K562 (cell line): Measurements from ENCODE around the gene CDK1. TPM values are rescaled to one million over a fixed set of nuclear protein-coding genes. Genes with fewer than 3 reads are reported as not detected.
"Not testable (repeated sequence)": the region's sequence is repeated elsewhere in the genome, so short reads cannot be mapped to it uniquely, and the experiment has no call there.

Source experiments
- ATAC-seq: fragments of 200-7000 bp; cut with Tn5 transposase; 3 replicates; pipeline ENCODE4 v1.9.1; 2020; ENCODE audit warnings: moderate library complexity
- BruUV-seq: library from RNA; stranded (reverse); fragments of 400-500 nt; replicated peaks from 2 replicates; lab custom pipeline; 2021; lab: Mats Ljungman, UMichigan
- CTCF ChIA-PET: fragments of 300-600 bp; formaldehyde crosslinking; extraction: SDS; loops from one replicate; lab custom pipeline; 2021; ENCODE audit warnings: low intra/inter-chr PET ratio; lab: Yijun Ruan, JAX
- POLR2A ChIA-PET: fragments of 300-600, 350-650 bp; sonication (Branson Sonifier 250); formaldehyde crosslinking; extraction: SDS; loops from one replicate; lab custom pipeline; 2021; ENCODE audit warnings: antibody characterized with exemption, inconsistent platforms; lab: Yijun Ruan, JAX
- DNase-seq, 4 experiments: peaks; one replicate each; pipeline versions ENCODE4 v3.0.0 to v3.0.0-alpha.2; 2011 to 2018; ENCODE audit warnings: low spot score in 3 of 4, mixed read lengths in 3 of 4; ENCODE audit errors: extremely low read depth in 1 of 4
- FAIRE-seq: peaks from 2 replicates; lab custom pipeline; 2011; peaks lifted over from hg19 to GRCh38; lab: Jason Lieb, UNC
- H2AFZ ChIP-seq: 2 replicates; pipeline ENCODE4 v1.6.0; 2011; ENCODE audit warnings: low read depth, low read length, control low read depth, inconsistent platforms
- H3K27ac ChIP-seq: fragments of 200-600 bp; 3 replicates; pipeline ENCODE4 v1.8.0; 2011; ENCODE audit warnings: low read depth, mild to moderate bottlenecking, control low read depth, inconsistent platforms, low read length, moderate library complexity, mixed read lengths; ENCODE audit errors: extremely low read depth
- H3K27me3 ChIP-seq, 2 experiments: fragments of 300-600 bp in 1 of 2; 2 replicates in 1 of 2; 3 replicates in 1 of 2; pipeline versions ENCODE4 v1.6.0 to v1.8.0; 2011; ENCODE audit warnings: inconsistent platforms in 2 of 2, low read length in 2 of 2, mild to moderate bottlenecking in 1 of 2, mixed read lengths in 1 of 2, moderate library complexity in 1 of 2; ENCODE audit not compliant: control insufficient read depth in 2 of 2, insufficient read depth in 2 of 2
- H3K36me3 ChIP-seq: fragments of 300-600 bp; 3 replicates; pipeline ENCODE4 v1.8.0; 2011; ENCODE audit warnings: mild to moderate bottlenecking, low read length, inconsistent platforms; ENCODE audit not compliant: control insufficient read depth, insufficient read depth
- H3K4me1 ChIP-seq, 2 experiments: fragments of 200-600 bp in 1 of 2; replicated peaks in 1 of 2; 2 replicates in 1 of 2; 3 replicates in 1 of 2; pipeline versions ENCODE4 v1.5.1 to v1.8.0; 2011; ENCODE audit warnings: inconsistent platforms in 2 of 2, low read length in 2 of 2, mild to moderate bottlenecking in 1 of 2, mixed read lengths in 1 of 2, moderate library complexity in 1 of 2; ENCODE audit not compliant: control insufficient read depth in 2 of 2, insufficient read depth in 2 of 2
- H3K4me2 ChIP-seq: 2 replicates; pipeline ENCODE4 v1.6.1; 2011; ENCODE audit warnings: low read length, control low read depth, inconsistent platforms, mixed read lengths; ENCODE audit not compliant: insufficient read depth
- H3K4me3 ChIP-seq: fragments of 200-600 bp; sonication (generic), shearing (Covaris generic); 2 replicates; pipeline ENCODE4 v1.5.1; 2016; ENCODE audit warnings: control low read depth, inconsistent platforms
- H3K79me2 ChIP-seq: fragments of 200-600 bp; 3 replicates; pipeline ENCODE4 v1.8.0; 2011; ENCODE audit warnings: low read length, inconsistent platforms; ENCODE audit not compliant: control insufficient read depth, insufficient read depth
- H3K9ac ChIP-seq, 2 experiments: 2 replicates each; pipeline versions ENCODE4 v1.6.0 to v1.6.1; 2011; ENCODE audit warnings: low read depth in 2 of 2, low read length in 2 of 2, control low read depth in 1 of 2, inconsistent platforms in 1 of 2, mild to moderate bottlenecking in 1 of 2, mixed read lengths in 1 of 2; ENCODE audit not compliant: insufficient read depth in 1 of 2
- H3K9me1 ChIP-seq: one replicate; pipeline ENCODE4 v1.6.0; 2011; ENCODE audit warnings: inconsistent platforms, mild to moderate bottlenecking, low read length, moderate library complexity; ENCODE audit not compliant: control insufficient read depth, insufficient read depth
- H3K9me3 ChIP-seq: replicated peaks from 2 replicates; pipeline ENCODE4 v1.5.1; 2011; ENCODE audit warnings: low read depth, low read length, inconsistent platforms; ENCODE audit not compliant: control insufficient read depth, insufficient read depth
- H4K20me1 ChIP-seq: replicated peaks from 2 replicates; pipeline ENCODE4 v1.6.1; 2011; ENCODE audit warnings: low read length, inconsistent platforms, mixed read lengths; ENCODE audit not compliant: control insufficient read depth, insufficient read depth
- TRIM24 ChIP-seq, 2 experiments: fragments of 450-650 bp; IDR thresholded peaks; 2 replicates each; pipeline ENCODE4 v1.6.1; 2016
- WGBS: fragments of 100-300 bp; shearing (Covaris generic); methylation state at CpG from one replicate; pipeline ENCODE4 v1.1.6; 2016; ENCODE audit warnings: low coverage, mixed read lengths; ENCODE audit not compliant: insufficient coverage; ENCODE audit errors: missing lambda C conversion rate; 5-methylcytosine and 5-hydroxymethylcytosine counted together
- in situ Hi-C: fragments of 300-500 bp; cut with MboI; formaldehyde crosslinking; loops from 4 replicates; pipeline ENCODE4 v1.15.0; 2018; ENCODE audit warnings: inconsistent platforms, mixed read lengths
- intact Hi-C: fragments of 100-400 bp; cut with micrococcal nuclease; formaldehyde crosslinking; loops from 2 replicates; pipeline ENCODE4 v1.14.2; 2022
- polyA plus RNA-seq, 8 experiments: library from polyadenylated mRNA; depleted of rRNA in 4 of 8; stranded (reverse) in 5 of 8; unstranded in 3 of 8; fragments of >200 nt; fragmentation: Nextera tagmentation in 2 of 8; fragmentation: Illumina TruSeq in 1 of 8; extraction: Ambion mirVana in 2 of 8; extraction: Trizol in 1 of 8; gene quantifications; 2 replicates each; pipeline versions ENCODE4 v1.2.1 to v1.2.3, GENCODE V29; 2011 to 2014; ENCODE audit warnings: inconsistent platforms in 1 of 8, missing spikeins in 1 of 8
- total RNA-seq, 7 experiments: library from RNA; depleted of rRNA in 6 of 7; stranded (reverse); fragments of >200 nt in 6 of 7; fragmentation: Illumina TruSeq in 2 of 7; extraction: Trizol in 2 of 7; gene quantifications; 2 replicates each; pipeline versions ENCODE4 v1.2.1 to v1.2.3, GENCODE V29; 2011 to 2021; ENCODE audit warnings: low replicate concordance in 1 of 7
- TF ChIP-seq, protein P1 (sequence below), 2 experiments: fragments of 450-650 bp; IDR thresholded peaks; 2 replicates each; pipeline ENCODE4 v1.6.1; 2018; ENCODE audit warnings: mild to moderate bottlenecking in 2 of 2, low read depth in 1 of 2; ENCODE audit not compliant: partially characterized antibody in 2 of 2

The CDK1 gene
- total and polyA plus RNA-seq, 9 of the 15 experiments (the other 6 are each of a cell fraction or from before 2014, with no cell fraction given) = 156 to 685 (median 236) TPM

DNA sequence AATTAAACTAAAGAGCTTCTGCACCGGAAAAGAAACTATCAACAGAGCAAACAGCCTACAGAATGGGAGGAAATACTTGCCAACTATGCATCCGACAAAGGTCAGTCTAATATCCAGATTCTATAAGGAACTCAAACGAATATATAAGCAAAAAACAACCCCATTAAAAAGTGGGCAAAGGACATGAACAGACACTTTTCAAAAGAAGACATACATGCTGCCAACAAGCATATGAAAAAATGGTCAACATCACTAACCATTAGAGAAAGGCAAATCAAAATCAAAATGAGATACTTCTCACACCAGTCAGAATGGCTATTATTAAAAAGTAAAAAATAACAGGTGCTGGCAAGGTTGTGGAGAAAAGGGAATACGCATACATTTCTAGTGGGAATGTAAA, 53.9 kb downstream of the CDK1 start:
- intact Hi-C loops, H4K20me1 ChIP-seq, H3K9ac ChIP-seq, CTCF ChIA-PET, BruUV-seq, H3K27ac ChIP-seq, ATAC-seq, H3K4me2 ChIP-seq, FAIRE-seq, H3K27me3 ChIP-seq, H3K4me3 ChIP-seq, H3K79me2 ChIP-seq, DNase-seq, H3K9me1 ChIP-seq, H2AFZ ChIP-seq, H3K36me3 ChIP-seq, H3K9me3 ChIP-seq, in situ Hi-C loops: not testable (repeated sequence)
- peaks cover 0 to 19% of the 10 kb centered on the region in 2 experiments; a peak in 4 of 5 replicates for H3K4me1 ChIP-seq
- POLR2A ChIA-PET = interaction anchor here (0.6 kb wide), 1 partner anchor 1371 kb away, joined by 4 read pairs; no protein-coding TSS in a partner anchor
- TF ChIP-seq, protein P1, sequence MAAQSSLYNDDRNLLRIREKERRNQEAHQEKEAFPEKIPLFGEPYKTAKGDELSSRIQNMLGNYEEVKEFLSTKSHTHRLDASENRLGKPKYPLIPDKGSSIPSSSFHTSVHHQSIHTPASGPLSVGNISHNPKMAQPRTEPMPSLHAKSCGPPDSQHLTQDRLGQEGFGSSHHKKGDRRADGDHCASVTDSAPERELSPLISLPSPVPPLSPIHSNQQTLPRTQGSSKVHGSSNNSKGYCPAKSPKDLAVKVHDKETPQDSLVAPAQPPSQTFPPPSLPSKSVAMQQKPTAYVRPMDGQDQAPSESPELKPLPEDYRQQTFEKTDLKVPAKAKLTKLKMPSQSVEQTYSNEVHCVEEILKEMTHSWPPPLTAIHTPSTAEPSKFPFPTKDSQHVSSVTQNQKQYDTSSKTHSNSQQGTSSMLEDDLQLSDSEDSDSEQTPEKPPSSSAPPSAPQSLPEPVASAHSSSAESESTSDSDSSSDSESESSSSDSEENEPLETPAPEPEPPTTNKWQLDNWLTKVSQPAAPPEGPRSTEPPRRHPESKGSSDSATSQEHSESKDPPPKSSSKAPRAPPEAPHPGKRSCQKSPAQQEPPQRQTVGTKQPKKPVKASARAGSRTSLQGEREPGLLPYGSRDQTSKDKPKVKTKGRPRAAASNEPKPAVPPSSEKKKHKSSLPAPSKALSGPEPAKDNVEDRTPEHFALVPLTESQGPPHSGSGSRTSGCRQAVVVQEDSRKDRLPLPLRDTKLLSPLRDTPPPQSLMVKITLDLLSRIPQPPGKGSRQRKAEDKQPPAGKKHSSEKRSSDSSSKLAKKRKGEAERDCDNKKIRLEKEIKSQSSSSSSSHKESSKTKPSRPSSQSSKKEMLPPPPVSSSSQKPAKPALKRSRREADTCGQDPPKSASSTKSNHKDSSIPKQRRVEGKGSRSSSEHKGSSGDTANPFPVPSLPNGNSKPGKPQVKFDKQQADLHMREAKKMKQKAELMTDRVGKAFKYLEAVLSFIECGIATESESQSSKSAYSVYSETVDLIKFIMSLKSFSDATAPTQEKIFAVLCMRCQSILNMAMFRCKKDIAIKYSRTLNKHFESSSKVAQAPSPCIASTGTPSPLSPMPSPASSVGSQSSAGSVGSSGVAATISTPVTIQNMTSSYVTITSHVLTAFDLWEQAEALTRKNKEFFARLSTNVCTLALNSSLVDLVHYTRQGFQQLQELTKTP (IDR thresholded peaks at IDR 0.05; ENCODE audit: low read depth in 1 of 2, partially characterized antibody in 2 of 2) = peak in 1 of 2 experiments; percentile 95
- peak in 1 of 2 experiments; percentile 25; a peak in 1 of 4 replicates for TF ChIP-seq TRIM24 (IDR thresholded peaks at IDR 0.05)
- WGBS = 60% methylated on average over 4 of the region's 4 CpGs
